HG03045 (cell line): ENCODE measurements around the gene ARSK.
"Not testable (repeated sequence)": the region's sequence is repeated elsewhere in the genome, so short reads cannot be mapped to it uniquely, and the experiment has no call there.

Experiments
- ATAC-seq: cut with Tn5 transposase; IDR thresholded peaks from one replicate; pipeline ENCODE4 v1.9.1; 2021; ENCODE audit warnings: mild to moderate bottlenecking, moderate library complexity; ENCODE audit not compliant: unreplicated experiment

Gene ARSK

GRCh38 chr5:95620030-95620869, 65.3 kb downstream of the ARSK start, which contains the start of gene GPR150:
TSS of gene GPR150 (plus strand) at chr5:95620087. CDS start at chr5:95620276, 189 bp downstream.
- peak; percentile 65 for ATAC-seq

GRCh38 chr5:95620870-95621838, 66.3 kb downstream of the ARSK start:
- ATAC-seq, result peak; percentile 50

- ATAC-seq, result no peak
These were observed 67.1 kb downstream of the ARSK start for GRCh38 chr5:95621839-95622629.

- ATAC-seq, result no peak
These were observed 68.8 kb downstream of the ARSK start for GRCh38 chr5:95623706-95624105.

GRCh38 chr5:95624368-95624767, 69.5 kb downstream of the ARSK start:
- no peak for ATAC-seq

GRCh38 chr5:95626701-95627100, 71.8 kb downstream of the ARSK start:
- no peak for ATAC-seq

GRCh38 chr5:95627971-95628810, 73.3 kb downstream of the ARSK start:
- ATAC-seq, result no peak

- ATAC-seq, result no peak
These were observed 74.0 kb downstream of the ARSK start for GRCh38 chr5:95628933-95629332.

GRCh38 chr5:95630394-95630917, 75.6 kb downstream of the ARSK start:
- ATAC-seq, result no peak

GRCh38 chr5:95631255-95631958, 76.5 kb downstream of the ARSK start:
- no peak for ATAC-seq

GRCh38 chr5:95631991-95632675, 77.2 kb downstream of the ARSK start:
- ATAC-seq, result peak; percentile 43

GRCh38 chr5:95632942-95633341, 78.0 kb downstream of the ARSK start:
- not testable (repeated sequence) for ATAC-seq

- ATAC-seq, result no peak
These were observed 78.8 kb downstream of the ARSK start for GRCh38 chr5:95633671-95634070.

GRCh38 chr5:95634081-95634480, 79.2 kb downstream of the ARSK start:
- ATAC-seq, result no peak

- ATAC-seq, result no peak
These were observed 83.7 kb downstream of the ARSK start for GRCh38 chr5:95638632-95639031.

- ATAC-seq, result no peak
These were observed 86.9 kb downstream of the ARSK start for GRCh38 chr5:95641741-95642220.

- no peak for ATAC-seq
These were observed 88.3 kb downstream of the ARSK start for GRCh38 chr5:95643152-95643551.

- peak; percentile 32 for ATAC-seq
These were observed 89.6 kb downstream of the ARSK start for GRCh38 chr5:95644351-95645042.
